Keratinocyte (primary cell): ENCODE data around the gene FANCG. TPM values are rescaled to one million over a fixed set of nuclear protein-coding genes. Genes with fewer than 3 reads are reported as not detected.

Source experiments
- DNase-seq: peaks from one replicate; pipeline ENCODE4 v3.0.0-alpha.2; 2011; ENCODE audit warnings: low read depth, missing footprints, low spot score
- FAIRE-seq: peaks from 2 replicates; lab custom pipeline; 2011; peaks lifted over from hg19 to GRCh38; lab: Jason Lieb, UNC
- H2AFZ ChIP-seq: 2 replicates; pipeline ENCODE4 v1.6.0; 2012; ENCODE audit warnings: low read length, control low read depth, inconsistent platforms; ENCODE audit not compliant: control insufficient read depth
- H3K27ac ChIP-seq: 2 replicates; pipeline ENCODE4 v1.5.1; 2011; ENCODE audit warnings: low read length; ENCODE audit not compliant: control insufficient read depth, insufficient read depth
- H3K27me3 ChIP-seq: 3 replicates; pipeline ENCODE4 v1.6.0; 2011; ENCODE audit warnings: low read length; ENCODE audit not compliant: control insufficient read depth, insufficient read depth; ENCODE audit errors: extremely low read depth
- H3K36me3 ChIP-seq, 2 experiments: 2 replicates in 1 of 2; 3 replicates in 1 of 2; pipeline ENCODE4 v1.5.1; 2011; ENCODE audit warnings: low read length in 2 of 2, mild to moderate bottlenecking in 1 of 2; ENCODE audit not compliant: control insufficient read depth in 2 of 2, insufficient read depth in 2 of 2; ENCODE audit errors: extremely low read depth in 1 of 2
- H3K4me1 ChIP-seq: 3 replicates; pipeline ENCODE4 v1.5.1; 2011; ENCODE audit warnings: low read length; ENCODE audit not compliant: control insufficient read depth, insufficient read depth; ENCODE audit errors: extremely low read depth
- H3K4me2 ChIP-seq: 3 replicates; pipeline ENCODE4 v1.6.0; 2011; ENCODE audit warnings: low read depth, low read length; ENCODE audit not compliant: control insufficient read depth, insufficient read depth; ENCODE audit errors: extremely low read depth
- H3K4me3 ChIP-seq, 3 experiments: fragments of 200-600 bp in 1 of 3; sonication (generic) in 1 of 3; 2 replicates in 2 of 3; 3 replicates in 1 of 3; pipeline ENCODE4 v1.5.1; 2011 to 2016; ENCODE audit warnings: low read length in 3 of 3, mild to moderate bottlenecking in 3 of 3, control low read depth in 2 of 3, inconsistent platforms in 1 of 3, low read depth in 1 of 3, mixed read lengths in 1 of 3, mixed run types in 1 of 3, moderate library complexity in 1 of 3; ENCODE audit not compliant: control insufficient read depth in 2 of 3, insufficient read depth in 2 of 3; ENCODE audit errors: extremely low read depth in 1 of 3
- H3K79me2 ChIP-seq: 2 replicates; pipeline ENCODE4 v1.6.0; 2012; ENCODE audit warnings: low read length; ENCODE audit not compliant: control insufficient read depth, insufficient read depth
- H3K9ac ChIP-seq: 3 replicates; pipeline ENCODE4 v1.6.0; 2011; ENCODE audit warnings: low read length; ENCODE audit not compliant: control insufficient read depth, insufficient read depth; ENCODE audit errors: extremely low read depth
- H3K9me1 ChIP-seq: 3 replicates; pipeline ENCODE4 v1.6.0; 2011; ENCODE audit warnings: low read length; ENCODE audit not compliant: control insufficient read depth, insufficient read depth; ENCODE audit errors: extremely low read depth
- H3K9me3 ChIP-seq: 2 replicates; pipeline ENCODE4 v1.5.1; 2012; ENCODE audit warnings: low read depth, low read length; ENCODE audit not compliant: control insufficient read depth
- H4K20me1 ChIP-seq: 3 replicates; pipeline ENCODE4 v1.6.0; 2011; ENCODE audit warnings: low read length; ENCODE audit not compliant: control insufficient read depth, insufficient read depth; ENCODE audit errors: extremely low read depth
- EZH2 ChIP-seq: IDR thresholded peaks from one replicate; pipeline ENCODE4 v1.6.1; 2012; ENCODE audit warnings: inconsistent platforms, mild to moderate bottlenecking, low read length, moderate library complexity
- dilution Hi-C: fragments of 300-500 bp; cut with MboI; formaldehyde crosslinking; loops from one replicate; pipeline ENCODE4 v1.7.0; 2020; ENCODE audit warnings: low sequenced_read_pairs; ENCODE audit not compliant: extremely low pct_ligation_motif_present
- polyA plus RNA-seq, 5 experiments: library from polyadenylated mRNA; depleted of rRNA in 3 of 5; stranded (reverse) in 3 of 5; stranded (forward) in 1 of 5; unstranded in 1 of 5; fragments of >200 nt; gene quantifications; 1 replicate in 1 of 5; 2 replicates in 3 of 5; 3 replicates in 1 of 5; pipeline versions ENCODE4 v1.2.1 to v1.2.3, GENCODE V29; 2011 to 2012; ENCODE audit warnings: missing spikeins in 2 of 5, low read depth in 1 of 5, low replicate concordance in 1 of 5
- TF ChIP-seq, protein P1 (sequence below), 3 experiments: IDR thresholded peaks in 1 of 3; conservative IDR thresholded peaks in 1 of 3; optimal IDR thresholded peaks in 1 of 3; 2 replicates in 2 of 3; 3 replicates in 1 of 3; pipeline versions ENCODE3 to v1.5.1; 2011; ENCODE audit warnings: low read length in 3 of 3, mild to moderate bottlenecking in 3 of 3, moderate library complexity in 2 of 3, control low read depth in 1 of 3, inconsistent platforms in 1 of 3; ENCODE audit not compliant: insufficient read depth in 2 of 3; ENCODE audit errors: extremely low read depth in 1 of 3

Gene FANCG
- polyA plus RNA-seq, 1 donor (not counting 4 experiments of a cell fraction or from before 2014, with no cell fraction given): 14.6 TPM

DNA sequence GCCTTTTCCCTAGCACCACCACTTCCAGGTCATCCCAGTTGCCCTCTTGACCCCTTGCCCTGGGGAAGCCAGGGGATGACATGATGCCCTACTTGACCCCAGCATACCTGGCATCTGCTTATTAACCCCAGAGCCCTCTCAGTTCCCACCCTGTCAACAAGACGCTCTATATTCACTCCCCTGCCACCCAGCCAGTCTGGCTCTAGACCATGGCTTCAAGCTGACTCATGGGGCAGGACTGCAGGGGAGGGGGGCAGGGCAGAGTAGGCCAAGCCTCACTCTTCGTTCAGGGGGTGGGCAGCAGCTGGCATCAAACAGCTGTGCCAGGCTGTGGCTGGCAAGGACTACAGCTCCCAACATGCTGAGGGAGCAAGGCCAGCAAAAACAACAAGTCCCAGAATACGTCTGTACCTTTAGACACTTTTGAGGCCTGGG is 30.6 kb upstream of the FANCG start:
- Histone ChIP-seq H3K4me3 (peak overlapping the region; percentile 81 to 92 (median 91)), H4K20me1 (peaks cover 13% of the 10 kb centered on the region), H3K36me3 (peaks cover 27 to 32% of the 10 kb centered on the region in 2 experiments), H3K4me1 (peaks cover 36% of the 10 kb centered on the region), H3K9me1 (no peaks in the 10 kb centered on the region), H3K9me3 (no peaks in the 10 kb centered on the region), H3K4me2 (peak overlapping the region; percentile 100), H2AFZ (no peak overlapping the region), H3K9ac (peak overlapping the region; percentile 84), H3K27ac (peak overlapping the region; percentile 82), H3K27me3 (no peaks in the 10 kb centered on the region), H3K79me2 (peaks cover 47% of the 10 kb centered on the region)
- FAIRE-seq (no peak), DNase-seq (no peak)
- dilution Hi-C loops: no loop called here
- no peak for TF ChIP-seq EZH2
- TF ChIP-seq, protein P1, sequence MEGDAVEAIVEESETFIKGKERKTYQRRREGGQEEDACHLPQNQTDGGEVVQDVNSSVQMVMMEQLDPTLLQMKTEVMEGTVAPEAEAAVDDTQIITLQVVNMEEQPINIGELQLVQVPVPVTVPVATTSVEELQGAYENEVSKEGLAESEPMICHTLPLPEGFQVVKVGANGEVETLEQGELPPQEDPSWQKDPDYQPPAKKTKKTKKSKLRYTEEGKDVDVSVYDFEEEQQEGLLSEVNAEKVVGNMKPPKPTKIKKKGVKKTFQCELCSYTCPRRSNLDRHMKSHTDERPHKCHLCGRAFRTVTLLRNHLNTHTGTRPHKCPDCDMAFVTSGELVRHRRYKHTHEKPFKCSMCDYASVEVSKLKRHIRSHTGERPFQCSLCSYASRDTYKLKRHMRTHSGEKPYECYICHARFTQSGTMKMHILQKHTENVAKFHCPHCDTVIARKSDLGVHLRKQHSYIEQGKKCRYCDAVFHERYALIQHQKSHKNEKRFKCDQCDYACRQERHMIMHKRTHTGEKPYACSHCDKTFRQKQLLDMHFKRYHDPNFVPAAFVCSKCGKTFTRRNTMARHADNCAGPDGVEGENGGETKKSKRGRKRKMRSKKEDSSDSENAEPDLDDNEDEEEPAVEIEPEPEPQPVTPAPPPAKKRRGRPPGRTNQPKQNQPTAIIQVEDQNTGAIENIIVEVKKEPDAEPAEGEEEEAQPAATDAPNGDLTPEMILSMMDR (optimal IDR thresholded peaks at IDR 0.05 in 1 of 3, IDR thresholded peaks at IDR 0.05 in 1 of 3, conservative IDR thresholded peaks at IDR 0.05 in 1 of 3; ENCODE audit: extremely low read depth in 1 of 3, insufficient read depth in 2 of 3, low read length in 3 of 3): no peak

DNA sequence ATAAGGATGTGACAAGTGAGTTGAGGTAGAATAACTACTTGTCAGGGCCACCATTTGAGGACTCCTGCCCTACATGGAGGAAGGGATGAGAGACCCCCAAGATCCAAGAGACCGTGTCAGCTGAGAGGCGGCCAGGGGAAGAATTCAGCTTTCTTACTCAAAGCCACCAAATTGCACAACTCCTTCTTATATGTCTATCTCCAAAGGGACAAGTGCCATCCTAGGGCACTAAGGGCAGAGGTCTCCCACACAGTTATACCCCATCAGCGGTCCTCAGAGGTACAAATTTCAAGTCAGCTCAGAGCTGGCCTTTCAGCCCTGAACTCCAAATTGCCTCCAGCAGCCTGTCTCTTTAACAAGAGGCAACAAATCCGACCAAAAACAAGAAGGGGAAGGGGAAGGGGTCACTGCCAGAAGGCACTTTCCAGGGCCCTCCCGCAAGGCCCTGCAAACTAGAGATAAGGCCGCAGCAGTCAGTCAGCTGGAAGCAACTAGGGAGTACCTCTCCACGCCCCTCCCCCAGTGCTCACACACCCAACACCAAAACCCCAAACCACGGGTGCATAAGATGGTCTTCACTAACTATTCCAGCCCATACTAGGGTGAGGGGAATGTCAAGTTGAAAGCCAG is 29.3 kb upstream of the FANCG start:
- H3K36me3 ChIP-seq: peaks cover 37% of the 10 kb centered on the region in 2 experiments
- FAIRE-seq: no peak
- no peaks in the 10 kb centered on the region for H3K27me3 ChIP-seq
- H3K4me3 ChIP-seq: no peak overlapping the region
- no peaks in the 10 kb centered on the region for H3K9me3 ChIP-seq
- dilution Hi-C loops: no loop called here
- H3K9ac ChIP-seq: no peak overlapping the region
- no peaks in the 10 kb centered on the region for H3K9me1 ChIP-seq
- H3K4me2 ChIP-seq: no peak overlapping the region
- DNase-seq: no peak
- TF ChIP-seq, protein P1 (optimal IDR thresholded peaks at IDR 0.05 in 1 of 3, IDR thresholded peaks at IDR 0.05 in 1 of 3, conservative IDR thresholded peaks at IDR 0.05 in 1 of 3; ENCODE audit: extremely low read depth in 1 of 3, insufficient read depth in 2 of 3, low read length in 3 of 3): no peak
- TF ChIP-seq EZH2: no peak
- no peak overlapping the region for H3K27ac ChIP-seq
- H4K20me1 ChIP-seq: peaks cover 13% of the 10 kb centered on the region
- H3K79me2 ChIP-seq: peaks cover 46% of the 10 kb centered on the region
- H2AFZ ChIP-seq: no peak overlapping the region
- peaks cover 32% of the 10 kb centered on the region for H3K4me1 ChIP-seq
